WTC11 (cell line): ENCODE measurements around the gene AMBP.

ENCODE experiments used
- ELF4 ChIP-seq: sonication (generic); formaldehyde crosslinking; IDR thresholded peaks from 2 replicates; pipeline ENCODE4 v1.8.1; 2022; ENCODE audit warnings: low read depth, mild to moderate bottlenecking, moderate library complexity, missing genetic modification reagents
- FOXP1 ChIP-seq: sonication (generic); formaldehyde crosslinking; IDR thresholded peaks from 2 replicates; pipeline ENCODE4 v1.8.0; 2022; ENCODE audit warnings: missing genetic modification reagents, mild to moderate bottlenecking, moderate library complexity, borderline replicate concordance
- NR2C2 ChIP-seq: sonication (generic); formaldehyde crosslinking; IDR thresholded peaks from 2 replicates; pipeline ENCODE4 v1.8.0; 2022; ENCODE audit warnings: mild to moderate bottlenecking, missing genetic modification reagents
- SP1 ChIP-seq: sonication (generic); formaldehyde crosslinking; conservative IDR thresholded peaks from 2 replicates; pipeline ENCODE4 v1.8.1; 2022; ENCODE audit warnings: missing genetic modification reagents
- TEAD4 ChIP-seq: sonication (generic); formaldehyde crosslinking; IDR thresholded peaks from 2 replicates; pipeline ENCODE4 v1.8.0; 2022; ENCODE audit warnings: mild to moderate bottlenecking, missing genetic modification reagents
- TF ChIP-seq, protein P1 (sequence below): fragments of 200-600 bp; IDR thresholded peaks from 2 replicates; pipeline ENCODE4 v1.8.0; 2022; ENCODE audit warnings: antibody characterized with exemption
- TF ChIP-seq, protein P2 (sequence below): fragments of 250-450 bp; sonication (Bioruptor Pico); IDR thresholded peaks from 2 replicates; pipeline ENCODE4 v1.9.0; 2021; ENCODE audit warnings: mild to moderate bottlenecking, borderline replicate concordance
- TF ChIP-seq, protein P3 (sequence below): sonication (generic); formaldehyde crosslinking; IDR thresholded peaks from 2 replicates; pipeline ENCODE4 v1.8.1; 2023; ENCODE audit warnings: mild to moderate bottlenecking, moderate library complexity, missing genetic modification reagents
- TF ChIP-seq, protein P4 (sequence below): sonication (generic); formaldehyde crosslinking; IDR thresholded peaks from 2 replicates; pipeline ENCODE4 v1.8.0; 2022; ENCODE audit warnings: mild to moderate bottlenecking, missing genetic modification reagents
- TF ChIP-seq, protein P5 (sequence below): sonication (generic); formaldehyde crosslinking; IDR thresholded peaks from 2 replicates; pipeline ENCODE4 v1.8.0; 2022; ENCODE audit warnings: mild to moderate bottlenecking, missing genetic modification reagents
- TF ChIP-seq, protein P6 (sequence below): sonication (generic); formaldehyde crosslinking; IDR thresholded peaks from 2 replicates; pipeline ENCODE4 v1.8.1; 2022; ENCODE audit warnings: mild to moderate bottlenecking, moderate library complexity, missing genetic modification reagents

DNA sequence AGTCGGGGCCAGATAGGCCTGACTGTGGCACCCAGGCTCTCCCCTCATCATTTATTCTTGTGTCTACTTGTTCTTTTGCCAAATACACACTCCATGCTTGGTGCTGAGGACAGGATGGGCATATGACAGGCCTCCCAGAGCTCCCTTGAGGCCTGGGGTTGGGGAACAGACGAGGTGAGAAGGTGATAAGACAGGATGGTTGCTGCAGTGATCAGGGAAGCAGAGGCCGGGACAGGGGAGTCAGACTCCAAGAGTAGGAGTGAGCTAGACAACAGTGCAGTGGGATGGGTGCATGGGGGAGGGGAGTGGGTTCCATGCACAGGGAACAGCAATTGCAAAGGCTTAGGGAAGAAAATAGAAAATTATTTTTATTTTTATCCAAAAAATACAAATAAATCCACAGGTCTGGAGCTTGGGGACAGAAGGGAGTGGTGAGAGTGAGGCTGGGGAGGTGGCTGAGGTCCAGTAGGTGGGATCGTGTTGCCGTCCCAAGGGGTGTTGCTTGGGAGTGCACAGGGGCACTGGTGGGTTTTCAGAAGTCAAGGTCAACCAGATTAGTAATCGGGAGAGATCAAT, 3.4 kb upstream of the AMBP start:
- TF ChIP-seq, protein P1, sequence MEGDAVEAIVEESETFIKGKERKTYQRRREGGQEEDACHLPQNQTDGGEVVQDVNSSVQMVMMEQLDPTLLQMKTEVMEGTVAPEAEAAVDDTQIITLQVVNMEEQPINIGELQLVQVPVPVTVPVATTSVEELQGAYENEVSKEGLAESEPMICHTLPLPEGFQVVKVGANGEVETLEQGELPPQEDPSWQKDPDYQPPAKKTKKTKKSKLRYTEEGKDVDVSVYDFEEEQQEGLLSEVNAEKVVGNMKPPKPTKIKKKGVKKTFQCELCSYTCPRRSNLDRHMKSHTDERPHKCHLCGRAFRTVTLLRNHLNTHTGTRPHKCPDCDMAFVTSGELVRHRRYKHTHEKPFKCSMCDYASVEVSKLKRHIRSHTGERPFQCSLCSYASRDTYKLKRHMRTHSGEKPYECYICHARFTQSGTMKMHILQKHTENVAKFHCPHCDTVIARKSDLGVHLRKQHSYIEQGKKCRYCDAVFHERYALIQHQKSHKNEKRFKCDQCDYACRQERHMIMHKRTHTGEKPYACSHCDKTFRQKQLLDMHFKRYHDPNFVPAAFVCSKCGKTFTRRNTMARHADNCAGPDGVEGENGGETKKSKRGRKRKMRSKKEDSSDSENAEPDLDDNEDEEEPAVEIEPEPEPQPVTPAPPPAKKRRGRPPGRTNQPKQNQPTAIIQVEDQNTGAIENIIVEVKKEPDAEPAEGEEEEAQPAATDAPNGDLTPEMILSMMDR = no peak
- TF ChIP-seq, protein P2, sequence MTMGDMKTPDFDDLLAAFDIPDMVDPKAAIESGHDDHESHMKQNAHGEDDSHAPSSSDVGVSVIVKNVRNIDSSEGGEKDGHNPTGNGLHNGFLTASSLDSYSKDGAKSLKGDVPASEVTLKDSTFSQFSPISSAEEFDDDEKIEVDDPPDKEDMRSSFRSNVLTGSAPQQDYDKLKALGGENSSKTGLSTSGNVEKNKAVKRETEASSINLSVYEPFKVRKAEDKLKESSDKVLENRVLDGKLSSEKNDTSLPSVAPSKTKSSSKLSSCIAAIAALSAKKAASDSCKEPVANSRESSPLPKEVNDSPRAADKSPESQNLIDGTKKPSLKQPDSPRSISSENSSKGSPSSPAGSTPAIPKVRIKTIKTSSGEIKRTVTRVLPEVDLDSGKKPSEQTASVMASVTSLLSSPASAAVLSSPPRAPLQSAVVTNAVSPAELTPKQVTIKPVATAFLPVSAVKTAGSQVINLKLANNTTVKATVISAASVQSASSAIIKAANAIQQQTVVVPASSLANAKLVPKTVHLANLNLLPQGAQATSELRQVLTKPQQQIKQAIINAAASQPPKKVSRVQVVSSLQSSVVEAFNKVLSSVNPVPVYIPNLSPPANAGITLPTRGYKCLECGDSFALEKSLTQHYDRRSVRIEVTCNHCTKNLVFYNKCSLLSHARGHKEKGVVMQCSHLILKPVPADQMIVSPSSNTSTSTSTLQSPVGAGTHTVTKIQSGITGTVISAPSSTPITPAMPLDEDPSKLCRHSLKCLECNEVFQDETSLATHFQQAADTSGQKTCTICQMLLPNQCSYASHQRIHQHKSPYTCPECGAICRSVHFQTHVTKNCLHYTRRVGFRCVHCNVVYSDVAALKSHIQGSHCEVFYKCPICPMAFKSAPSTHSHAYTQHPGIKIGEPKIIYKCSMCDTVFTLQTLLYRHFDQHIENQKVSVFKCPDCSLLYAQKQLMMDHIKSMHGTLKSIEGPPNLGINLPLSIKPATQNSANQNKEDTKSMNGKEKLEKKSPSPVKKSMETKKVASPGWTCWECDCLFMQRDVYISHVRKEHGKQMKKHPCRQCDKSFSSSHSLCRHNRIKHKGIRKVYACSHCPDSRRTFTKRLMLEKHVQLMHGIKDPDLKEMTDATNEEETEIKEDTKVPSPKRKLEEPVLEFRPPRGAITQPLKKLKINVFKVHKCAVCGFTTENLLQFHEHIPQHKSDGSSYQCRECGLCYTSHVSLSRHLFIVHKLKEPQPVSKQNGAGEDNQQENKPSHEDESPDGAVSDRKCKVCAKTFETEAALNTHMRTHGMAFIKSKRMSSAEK (CRISPR knock-in tag) = no peak
- TF ChIP-seq TEAD4 (CRISPR knock-in tag) (no peak), NR2C2 (CRISPR knock-in tag) (no peak), FOXP1 (no peak), ELF4 (CRISPR knock-in tag) (no peak), SP1 (CRISPR knock-in tag) (no peak)
- TF ChIP-seq, protein P3, sequence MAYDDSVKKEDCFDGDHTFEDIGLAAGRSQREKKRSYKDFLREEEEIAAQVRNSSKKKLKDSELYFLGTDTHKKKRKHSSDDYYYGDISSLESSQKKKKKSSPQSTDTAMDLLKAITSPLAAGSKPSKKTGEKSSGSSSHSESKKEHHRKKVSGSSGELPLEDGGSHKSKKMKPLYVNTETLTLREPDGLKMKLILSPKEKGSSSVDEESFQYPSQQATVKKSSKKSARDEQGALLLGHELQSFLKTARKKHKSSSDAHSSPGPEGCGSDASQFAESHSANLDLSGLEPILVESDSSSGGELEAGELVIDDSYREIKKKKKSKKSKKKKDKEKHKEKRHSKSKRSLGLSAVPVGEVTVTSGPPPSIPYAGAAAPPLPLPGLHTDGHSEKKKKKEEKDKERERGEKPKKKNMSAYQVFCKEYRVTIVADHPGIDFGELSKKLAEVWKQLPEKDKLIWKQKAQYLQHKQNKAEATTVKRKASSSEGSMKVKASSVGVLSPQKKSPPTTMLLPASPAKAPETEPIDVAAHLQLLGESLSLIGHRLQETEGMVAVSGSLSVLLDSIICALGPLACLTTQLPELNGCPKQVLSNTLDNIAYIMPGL (CRISPR knock-in tag) = no peak
- TF ChIP-seq, protein P4, sequence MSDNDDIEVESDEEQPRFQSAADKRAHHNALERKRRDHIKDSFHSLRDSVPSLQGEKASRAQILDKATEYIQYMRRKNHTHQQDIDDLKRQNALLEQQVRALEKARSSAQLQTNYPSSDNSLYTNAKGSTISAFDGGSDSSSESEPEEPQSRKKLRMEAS (CRISPR knock-in tag) = no peak
- TF ChIP-seq, protein P5, sequence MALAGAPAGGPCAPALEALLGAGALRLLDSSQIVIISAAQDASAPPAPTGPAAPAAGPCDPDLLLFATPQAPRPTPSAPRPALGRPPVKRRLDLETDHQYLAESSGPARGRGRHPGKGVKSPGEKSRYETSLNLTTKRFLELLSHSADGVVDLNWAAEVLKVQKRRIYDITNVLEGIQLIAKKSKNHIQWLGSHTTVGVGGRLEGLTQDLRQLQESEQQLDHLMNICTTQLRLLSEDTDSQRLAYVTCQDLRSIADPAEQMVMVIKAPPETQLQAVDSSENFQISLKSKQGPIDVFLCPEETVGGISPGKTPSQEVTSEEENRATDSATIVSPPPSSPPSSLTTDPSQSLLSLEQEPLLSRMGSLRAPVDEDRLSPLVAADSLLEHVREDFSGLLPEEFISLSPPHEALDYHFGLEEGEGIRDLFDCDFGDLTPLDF = no peak
- TF ChIP-seq, protein P6, sequence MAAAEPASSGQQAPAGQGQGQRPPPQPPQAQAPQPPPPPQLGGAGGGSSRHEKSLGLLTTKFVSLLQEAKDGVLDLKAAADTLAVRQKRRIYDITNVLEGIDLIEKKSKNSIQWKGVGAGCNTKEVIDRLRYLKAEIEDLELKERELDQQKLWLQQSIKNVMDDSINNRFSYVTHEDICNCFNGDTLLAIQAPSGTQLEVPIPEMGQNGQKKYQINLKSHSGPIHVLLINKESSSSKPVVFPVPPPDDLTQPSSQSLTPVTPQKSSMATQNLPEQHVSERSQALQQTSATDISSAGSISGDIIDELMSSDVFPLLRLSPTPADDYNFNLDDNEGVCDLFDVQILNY (CRISPR knock-in tag) = no peak
